ENCODE measurements around the gene NPLOC4. TPM values are rescaled to one million over a fixed set of nuclear protein-coding genes. Genes with fewer than 3 reads are reported as not detected.
A peak's percentile ranks its signal among the peaks of the same experiment; 100 is the strongest.

Gene NPLOC4
- total and polyA plus RNA-seq, 2 of the 13 experiments (the other 11 are each of a cell fraction or from before 2014, with no cell fraction given): 57.0 to 97.0 TPM

DNA sequence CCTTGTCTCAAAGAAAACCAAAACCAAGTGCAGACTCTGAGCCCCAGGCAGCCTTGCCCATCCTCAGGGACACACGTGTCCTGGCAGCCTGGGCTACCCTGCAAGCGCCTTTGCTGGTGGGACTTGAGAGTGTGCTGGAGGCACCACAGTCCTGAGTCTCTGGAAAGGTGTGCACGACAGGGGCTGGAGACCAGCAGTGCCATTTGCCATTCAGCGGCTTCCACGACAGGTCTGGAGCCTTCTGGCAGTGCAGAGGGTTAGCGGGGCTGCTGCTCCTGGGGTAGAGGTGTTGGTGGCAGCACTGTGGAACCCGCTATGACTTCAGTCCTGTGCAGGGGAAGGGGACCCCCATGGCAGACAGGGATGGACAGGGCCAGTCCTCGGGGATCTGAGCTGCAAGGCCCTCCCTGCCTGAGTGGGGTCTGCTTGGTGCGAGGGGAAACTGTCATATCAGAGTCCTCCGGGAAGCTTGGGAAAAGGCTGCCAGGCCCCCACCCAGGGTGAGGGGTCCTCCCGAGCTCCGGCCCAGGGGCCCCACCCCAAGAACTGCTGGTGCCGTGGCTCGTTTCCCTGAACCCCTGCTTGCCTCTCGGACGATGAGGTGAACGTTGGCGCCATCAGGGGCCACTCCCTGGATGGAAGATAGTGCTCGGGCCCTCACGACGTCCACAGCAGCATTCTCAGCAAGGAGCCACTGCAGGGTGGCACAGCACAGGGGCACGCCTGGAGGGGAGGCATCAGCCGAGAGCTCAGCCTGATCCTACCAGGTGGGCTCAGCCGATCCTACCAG lies 91.6 kb downstream of the NPLOC4 start:
- no peak overlapping the region for H2AFZ ChIP-seq (ENCODE audit: low read length)
- intact Hi-C loops (cut with micrococcal nuclease; ENCODE audit: unreplicated experiment) (no loop called here), in situ Hi-C loops (cut with HindIII; ENCODE audit: extremely low pct_ligation_motif_present, low pct_unique_long_range_greater_than_20kb) (no loop called here)
- no peaks in the 10 kb centered on the region; the same call in 1 of the 2 replicates for H4K20me1 ChIP-seq (ENCODE audit: insufficient read depth, low read length)
- no peaks in the 10 kb centered on the region for H3K9me3 ChIP-seq (ENCODE audit: low read length)
- ChIA-PET CTCF (ENCODE audit: low intra/inter-chr PET ratio, low total read pairs) (no interaction called here), POLR2A (no interaction called here)
- DNase-seq (ENCODE audit: low spot score): no peak
- H3K4me2 ChIP-seq (ENCODE audit: low read depth, low read length): no peak overlapping the region
- H3K4me1 ChIP-seq (ENCODE audit: insufficient read depth, low read length): peaks cover 10% of the 10 kb centered on the region; the same call in 1 of the 2 replicates
- no peak for ATAC-seq
- H3K79me2 ChIP-seq (ENCODE audit: insufficient read depth, low read length): no peaks in the 10 kb centered on the region
- TF ChIP-seq ZNF510 (CRISPR knock-in tag; IDR thresholded peaks at IDR 0.05; ENCODE audit: low read depth) (no peak), ZNF672 (CRISPR knock-in tag; IDR thresholded peaks at IDR 0.05) (no peak), AGO2 (optimal IDR thresholded peaks at IDR 0.05; ENCODE audit: low read depth, low read length) (peak; percentile 67), POLR2G (IDR thresholded peaks at IDR 0.05; ENCODE audit: low read depth, low read length) (0 out of 2 replicates have a peak, but pooled peaks have one; percentile 19), CHD4 (IDR thresholded peaks at IDR 0.05; ENCODE audit: borderline replicate concordance, low read length) (no peak), SRSF1 (optimal IDR thresholded peaks at IDR 0.05; ENCODE audit: low read depth, low read length) (no peak), HDAC1 (CRISPR knock-in tag; IDR thresholded peaks at IDR 0.05) (no peak), ZNF331 (CRISPR knock-in tag; IDR thresholded peaks at IDR 0.05) (no peak), RBFOX2 (IDR thresholded peaks at IDR 0.05; ENCODE audit: low read depth, low read length) (0 out of 2 replicates have a peak, but pooled peaks have one; percentile 28)
- no peak for FAIRE-seq
- H3K9ac ChIP-seq (ENCODE audit: insufficient read depth, low read depth, low read length): no peak overlapping the region
- H3K36me3 ChIP-seq (replicated peaks in 1 of 2; ENCODE audit: control insufficient read depth in 1 of 2, insufficient read depth in 2 of 2, low read length in 2 of 2): peaks cover 42 to 70% of the 10 kb centered on the region in 2 experiments
- BruUV-seq (replicated peaks): no TSS peak
- H3K27ac ChIP-seq (ENCODE audit: extremely low read length, insufficient read depth, low read length): no peak overlapping the region
- no peak overlapping the region for H3K4me3 ChIP-seq (replicated peaks in 1 of 3; ENCODE audit: insufficient read depth in 1 of 3, low read depth in 2 of 3, low read length in 3 of 3)
- WGBS (ENCODE audit: low lambda C conversion rate): 94% methylated on average over 21 of the region's 24 CpGs
- no peaks in the 10 kb centered on the region for H3K27me3 ChIP-seq (ENCODE audit: control insufficient read depth in 1 of 2, insufficient read depth in 2 of 2, low read length in 2 of 2)

Data from HepG2 (cell line).